ENCODE data around the gene MTA3.
"Not testable (repeated sequence)": the region's sequence is repeated elsewhere in the genome, so short reads cannot be mapped to it uniquely, and the experiment has no call there.

Gene MTA3

GRCh38 chr2:42568401-42569115 is at the start of gene MTA3:
TSS of gene MTA3 (plus strand) at chr2:42568632. CDS start at chr2:42568746, 114 bp downstream.
- DNase-seq: peak in 1 of 2 donors; percentile 52

- no peak for DNase-seq
These were observed 48.8 kb upstream of the MTA3 start for GRCh38 chr2:42519624-42520023.

- no peak for DNase-seq
These were observed 46.4 kb upstream of the MTA3 start for GRCh38 chr2:42522035-42522434.

- DNase-seq: no peak
These were observed 45.1 kb upstream of the MTA3 start for GRCh38 chr2:42523341-42523740.

- no peak for DNase-seq
These were observed 36.0 kb upstream of the MTA3 start for GRCh38 chr2:42532397-42532796.

GRCh38 chr2:42537493-42537892 is 30.9 kb upstream of the MTA3 start:
- DNase-seq: no peak

- DNase-seq: no peak
These were observed 25.6 kb upstream of the MTA3 start for GRCh38 chr2:42542871-42543270.

- DNase-seq: no peak
These were observed 23.3 kb upstream of the MTA3 start for GRCh38 chr2:42545023-42545721.

GRCh38 chr2:42545841-42546390 is 22.5 kb upstream of the MTA3 start:
- no peak for DNase-seq

GRCh38 chr2:42547014-42547413 is 21.4 kb upstream of the MTA3 start:
- no peak for DNase-seq

- DNase-seq: no peak
These were observed 20.8 kb upstream of the MTA3 start for GRCh38 chr2:42547446-42548295.

GRCh38 chr2:42550870-42551269 is 17.6 kb upstream of the MTA3 start:
- DNase-seq: no peak

GRCh38 chr2:42554392-42554791 is 14.0 kb upstream of the MTA3 start:
- no peak for DNase-seq

GRCh38 chr2:42556315-42556890 is 12.0 kb upstream of the MTA3 start:
- DNase-seq: no peak

- no peak for DNase-seq
These were observed 11.1 kb upstream of the MTA3 start for GRCh38 chr2:42557306-42557705.

- no peak for DNase-seq
These were observed 9.6 kb upstream of the MTA3 start for GRCh38 chr2:42558827-42559226.

- DNase-seq: not testable (repeated sequence)
These were observed 8.3 kb upstream of the MTA3 start for GRCh38 chr2:42560133-42560532.

GRCh38 chr2:42560899-42561298 is 7.5 kb upstream of the MTA3 start:
- no peak for DNase-seq

- no peak for DNase-seq
These were observed 5.8 kb upstream of the MTA3 start for GRCh38 chr2:42562474-42563144.

GRCh38 chr2:42566025-42566424 is 2.4 kb upstream of the MTA3 start:
- no peak for DNase-seq

GRCh38 chr2:42566837-42567321 is 1.6 kb upstream of the MTA3 start:
- no peak for DNase-seq

- DNase-seq: no peak
These were observed 1.1 kb upstream of the MTA3 start for GRCh38 chr2:42567364-42567763.
